Stimulated activated CD4-positive, alpha-beta T cell treated with anti-CD3 and anti-CD28 coated beads, TNF-alpha, amount 100 ng/mL, for 4 hours (primary cell): ENCODE data around the gene ADAD2.

Experiments used
- DNase-seq, 3 experiments: peaks; one replicate each; pipeline ENCODE4 v3.0.0-alpha.2; 2020; ENCODE audit warnings: low read depth in 3 of 3

Gene ADAD2

GRCh38 chr16:84176192-84177053, 14.5 kb upstream of the ADAD2 start:
- no peak for DNase-seq

GRCh38 chr16:84177741-84178073, 13.2 kb upstream of the ADAD2 start:
- no peak for DNase-seq

GRCh38 chr16:84178146-84178765, 12.7 kb upstream of the ADAD2 start:
- no peak for DNase-seq

GRCh38 chr16:84178892-84179611, 11.9 kb upstream of the ADAD2 start:
- DNase-seq = no peak

- DNase-seq = no peak
Observed at GRCh38 chr16:84179612-84180320, 11.2 kb upstream of the ADAD2 start.

GRCh38 chr16:84180519-84181140, 10.3 kb upstream of the ADAD2 start:
- no peak for DNase-seq

- no peak for DNase-seq
Observed at GRCh38 chr16:84181144-84181915, 9.6 kb upstream of the ADAD2 start.

GRCh38 chr16:84182104-84182503, 8.9 kb upstream of the ADAD2 start:
- no peak for DNase-seq

GRCh38 chr16:84182680-84183571, 8.0 kb upstream of the ADAD2 start:
- no peak for DNase-seq

- no peak for DNase-seq
Observed at GRCh38 chr16:84183572-84183875, 7.4 kb upstream of the ADAD2 start.

- no peak for DNase-seq
Observed at GRCh38 chr16:84183911-84184591, 6.9 kb upstream of the ADAD2 start.

GRCh38 chr16:84184775-84185174, 6.2 kb upstream of the ADAD2 start:
- DNase-seq = no peak

GRCh38 chr16:84186685-84187437, 4.1 kb upstream of the ADAD2 start, which contains the start of gene TAF1C:
TAF1C (minus strand) TSS chr16:84187057; CDS start chr16:84184988, 2,069 bp downstream.
- DNase-seq = peak; percentile 84 to 87 (median 86)

GRCh38 chr16:84191466-84191865, 509 bp downstream of the ADAD2 start:
- no peak for DNase-seq

GRCh38 chr16:84193480-84193879, 2.5 kb downstream of the ADAD2 start:
- no peak for DNase-seq

- no peak for DNase-seq
Observed at GRCh38 chr16:84194018-84194417, 3.1 kb downstream of the ADAD2 start.

- no peak for DNase-seq
Observed at GRCh38 chr16:84194470-84195200, 3.7 kb downstream of the ADAD2 start.
